Ovary (tissue), 3 donors: ENCODE measurements around the gene GUCA2B.

Source experiments
- CTCF ChIP-seq, 3 donors: fragments of 450-650 bp in 2 of 3; fragments of 200-600 bp in 1 of 3; IDR thresholded peaks; one replicate each; pipeline versions ENCODE4 v1.5.1 to v1.8.0; 2016 to 2022; ENCODE audit warnings: antibody characterized with exemption in 3 of 3, mild to moderate bottlenecking in 1 of 3
- EP300 ChIP-seq: sonication (generic); formaldehyde crosslinking; IDR thresholded peaks from one replicate; pipeline ENCODE4 v1.6.1; 2017; ENCODE audit warnings: antibody characterized with exemption
- donor health status: DM: no; HTN: no; CAD: no.

- TF ChIP-seq CTCF (IDR thresholded peaks at IDR 0.05) (no peak), EP300 (no peak)
Measured at GRCh38 chr1:42173961-42174735, 20.9 kb downstream of the GUCA2B start.
